GM19238 (cell line): Measurements from ENCODE around the gene OPHN1.
"Not testable (repeated sequence)": the region's sequence is repeated elsewhere in the genome, so short reads cannot be mapped to it uniquely, and the experiment has no call there.

Source experiments
- DNase-seq: peaks from one replicate; pipeline ENCODE4 v3.0.0; 2011; ENCODE audit warnings: low spot score; ENCODE audit not compliant: insufficient read length

OPHN1 gene

DNA sequence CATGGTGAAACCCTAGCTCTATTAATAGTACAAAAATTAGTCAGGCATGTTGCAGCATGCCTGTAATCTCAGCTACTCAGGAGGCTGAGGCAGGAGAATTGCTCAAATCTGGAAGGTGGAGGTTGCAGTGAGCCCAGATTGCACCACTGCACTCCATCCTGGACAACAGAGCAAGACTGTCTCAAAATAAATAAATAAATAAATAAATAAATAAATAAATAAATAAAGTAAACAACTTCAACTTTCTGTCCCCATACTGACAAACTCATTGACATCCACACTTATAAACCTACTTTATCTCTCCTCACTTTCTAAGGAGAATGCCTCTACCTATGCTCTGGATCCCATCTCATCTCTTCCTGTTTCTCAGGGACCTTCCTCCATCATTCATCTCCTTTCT lies 354.5 kb downstream of the OPHN1 start:
- DNase-seq: not testable (repeated sequence)

GRCh38 chrX:68077378-68077777 lies 355.9 kb downstream of the OPHN1 start:
- no peak for DNase-seq

GRCh38 chrX:68072041-68072440 lies 361.3 kb downstream of the OPHN1 start:
- no peak for DNase-seq

- not testable (repeated sequence) for DNase-seq
Measured at GRCh38 chrX:68070119-68070518, 363.2 kb downstream of the OPHN1 start.

- DNase-seq: no peak
Measured at GRCh38 chrX:68061206-68061535, 372.1 kb downstream of the OPHN1 start.

DNA sequence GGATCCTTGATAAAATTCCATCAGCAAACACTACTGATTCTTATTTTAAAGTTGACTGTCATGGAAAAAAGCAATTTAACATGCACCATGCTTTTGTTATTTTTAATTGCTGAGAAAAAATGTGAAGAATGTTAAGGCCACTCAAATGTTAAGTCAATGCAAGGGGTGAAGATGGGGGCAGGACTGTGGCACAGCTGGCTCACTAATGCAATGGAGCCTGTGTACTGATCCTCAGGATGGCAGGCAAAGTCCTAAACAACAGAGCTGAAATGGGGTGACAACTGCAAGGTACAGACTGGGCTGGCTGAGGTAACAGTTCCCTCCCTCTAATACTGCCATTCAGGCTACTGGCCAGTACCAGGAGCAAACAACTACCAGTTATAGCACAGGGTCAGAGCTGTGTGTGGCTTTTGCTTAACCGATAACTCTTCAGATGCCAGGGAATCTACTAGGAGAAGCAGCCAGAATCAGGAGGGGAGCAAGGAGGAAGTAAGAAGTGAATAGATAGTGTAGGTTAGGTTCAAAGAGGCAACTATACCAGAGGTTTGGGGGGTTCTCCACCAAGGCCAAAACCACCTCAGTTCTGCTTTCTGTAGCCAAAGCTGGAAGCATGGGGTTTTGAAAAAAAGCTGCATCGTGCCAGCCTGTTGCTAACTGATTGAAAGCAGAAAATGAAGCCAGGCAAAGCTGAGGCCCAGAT lies 372.6 kb downstream of the OPHN1 start:
- DNase-seq: no peak

- no peak for DNase-seq
Measured at GRCh38 chrX:68059469-68059868, 373.8 kb downstream of the OPHN1 start.

GRCh38 chrX:68049466-68049865 lies 383.8 kb downstream of the OPHN1 start:
- no peak for DNase-seq

DNA sequence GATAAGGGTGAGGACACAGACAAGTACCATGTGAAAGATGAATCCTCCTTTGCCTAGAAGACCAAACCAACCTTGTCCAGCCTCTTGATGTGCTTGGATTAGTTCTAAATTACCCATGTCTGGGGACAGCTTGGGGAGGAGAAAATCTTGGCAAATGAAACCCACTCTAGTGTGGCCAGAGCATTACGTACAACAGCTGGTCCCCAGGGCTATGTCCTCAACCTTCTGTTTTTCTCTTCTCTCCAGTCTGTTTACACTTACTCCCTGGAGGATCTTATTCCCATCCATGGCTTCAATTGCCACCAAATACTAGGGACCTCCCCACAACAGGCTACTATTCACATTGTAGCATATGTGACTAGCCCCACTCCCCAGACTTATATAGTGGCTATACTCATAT lies 384.5 kb downstream of the OPHN1 start:
- no peak for DNase-seq

DNA sequence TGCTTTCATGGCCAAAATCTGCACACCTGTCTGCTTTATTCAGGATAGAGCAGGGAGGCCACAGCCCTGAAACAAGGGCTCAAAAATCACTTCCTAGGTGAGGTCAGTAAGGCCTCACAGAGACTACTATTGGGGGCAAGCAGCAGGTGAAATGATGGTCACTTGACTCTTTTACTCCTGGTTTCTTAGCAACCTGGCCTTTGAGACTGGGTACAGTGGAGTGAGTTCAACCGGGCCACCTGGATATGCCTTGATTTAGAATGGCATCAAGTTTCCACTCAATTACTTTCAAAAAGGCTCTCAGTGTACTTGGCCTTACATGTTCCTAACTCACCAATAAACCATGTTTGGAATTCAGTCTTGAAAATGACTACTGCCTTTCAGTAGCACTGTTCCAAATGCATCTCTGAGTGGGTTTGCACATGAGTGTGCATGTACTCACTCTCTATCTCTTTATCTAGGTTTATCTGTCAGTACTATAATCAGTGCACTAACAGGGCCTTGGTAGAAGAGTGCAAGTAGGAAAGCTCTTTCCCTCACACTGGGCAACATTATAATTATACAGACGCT lies 388.2 kb downstream of the OPHN1 start:
- DNase-seq: no peak

DNA sequence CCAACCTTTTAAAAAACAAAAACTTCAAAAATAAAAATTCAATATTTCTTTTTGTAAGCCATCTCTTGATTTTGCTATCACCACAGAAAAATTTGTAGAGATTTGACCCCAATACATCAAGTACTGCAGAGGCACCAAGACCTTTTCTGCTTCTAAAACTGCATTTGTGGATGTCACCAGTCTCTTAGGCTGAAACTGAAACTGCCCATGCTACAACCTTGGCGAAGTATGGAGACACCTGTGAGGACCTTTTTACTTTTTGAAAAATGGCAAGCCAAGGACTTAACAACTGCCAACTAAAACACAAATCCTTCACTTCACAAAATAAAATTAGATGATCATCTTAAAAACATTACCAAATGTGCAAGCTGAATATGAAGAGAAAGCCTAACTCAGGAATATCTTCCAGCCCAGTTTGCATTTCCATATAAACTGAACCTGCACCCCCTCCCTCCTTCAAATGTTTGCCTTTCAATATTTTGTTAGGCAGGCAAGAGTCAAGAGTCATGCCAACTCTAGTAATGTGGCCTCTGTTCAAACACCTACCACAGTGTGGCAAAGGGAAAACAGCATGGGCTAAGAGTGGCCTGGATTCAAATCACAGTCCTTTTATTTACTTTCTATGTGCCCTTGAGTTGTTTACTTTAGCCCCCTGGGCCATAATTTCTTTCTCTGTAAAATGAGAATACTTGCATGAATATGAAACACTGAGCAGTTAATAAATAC lies 389.4 kb downstream of the OPHN1 start:
- no peak for DNase-seq

DNA sequence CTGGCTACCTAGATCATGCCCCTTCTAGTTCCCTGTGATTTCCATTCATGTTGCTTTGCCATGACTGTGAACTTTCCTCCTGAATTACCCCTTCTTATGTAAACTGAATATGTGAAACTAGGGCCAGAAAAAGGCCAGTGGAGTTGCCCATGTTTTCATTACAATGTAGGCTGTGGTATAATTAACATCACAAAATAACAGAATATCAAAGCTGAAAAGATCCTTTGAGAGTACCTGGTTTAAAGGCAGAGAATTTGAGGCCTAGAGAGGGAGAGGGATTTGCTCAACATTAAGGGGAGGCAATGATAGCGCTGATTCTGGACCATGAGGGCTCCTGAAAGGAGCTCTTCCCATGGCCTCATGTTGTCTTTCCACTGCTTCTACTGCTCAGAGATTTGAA lies 392.2 kb downstream of the OPHN1 start:
- DNase-seq: no peak

GRCh38 chrX:68018248-68019203 lies 414.8 kb downstream of the OPHN1 start:
- no peak for DNase-seq

- DNase-seq: no peak
Measured at GRCh38 chrX:67998540-67998939, 434.8 kb downstream of the OPHN1 start.
